Brain microvascular endothelial cell (primary cell): ENCODE measurements around the gene NEK10.

ENCODE experiments used
- DNase-seq: peaks from one replicate; pipeline ENCODE4 v3.0.0-alpha.2; 2020
- H3K27ac ChIP-seq: fragments of 250-450 bp; sonication (Bioruptor Pico); 2 replicates; pipeline ENCODE4 v1.5.1; 2020; ENCODE audit warnings: mild to moderate bottlenecking, moderate library complexity
- H3K27me3 ChIP-seq: fragments of 250-450 bp; sonication (Bioruptor Pico); replicated peaks from 2 replicates; pipeline ENCODE4 v1.5.1; 2020; ENCODE audit warnings: mild to moderate bottlenecking
- H3K36me3 ChIP-seq: fragments of 250-450 bp; sonication (Bioruptor Pico); replicated peaks from 2 replicates; pipeline ENCODE4 v1.5.1; 2020; ENCODE audit warnings: mild to moderate bottlenecking
- H3K4me3 ChIP-seq: 2 replicates; pipeline ENCODE4 v1.5.1; 2011; ENCODE audit warnings: low read depth, mild to moderate bottlenecking, control low read depth, low read length, moderate library complexity
- in situ Hi-C: cut with HindIII; loops from 2 replicates; pipeline ENCODE4 v1.10.0; 2017; ENCODE audit warnings: low sequenced_read_pairs, low pct_ligation_motif_present
- TF ChIP-seq, protein P1 (sequence below): IDR thresholded peaks from 2 replicates; pipeline ENCODE4 v1.5.1; 2011; ENCODE audit warnings: low read depth, mild to moderate bottlenecking, moderate library complexity, low read length, control low read depth, inconsistent platforms; ENCODE audit errors: missing control alignments

Gene NEK10

DNA sequence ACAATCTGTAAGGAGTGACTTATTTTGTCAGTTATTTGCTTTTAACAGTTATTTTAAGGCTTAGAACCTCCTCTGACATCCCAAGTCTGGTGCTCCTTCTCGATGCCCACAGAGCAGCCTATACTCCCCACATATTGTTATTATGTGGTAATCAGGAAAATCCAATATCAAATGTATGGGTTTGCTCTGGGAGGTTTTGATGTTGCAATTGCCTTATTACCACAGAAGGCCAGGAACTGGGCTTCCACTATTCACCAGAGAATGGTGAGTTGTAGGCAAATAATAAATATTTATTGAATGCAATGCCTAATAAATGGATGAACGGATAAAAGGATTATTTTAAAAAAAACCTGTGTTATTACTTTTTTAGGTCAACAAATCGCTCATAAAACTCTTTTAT is 12.2 kb downstream of the NEK10 start:
- Histone ChIP-seq H3K36me3 (no peaks in the 10 kb centered on the region), H3K27me3 (no peaks in the 10 kb centered on the region), H3K27ac (no peak overlapping the region), H3K4me3 (no peak overlapping the region)
- TF ChIP-seq, protein P1, sequence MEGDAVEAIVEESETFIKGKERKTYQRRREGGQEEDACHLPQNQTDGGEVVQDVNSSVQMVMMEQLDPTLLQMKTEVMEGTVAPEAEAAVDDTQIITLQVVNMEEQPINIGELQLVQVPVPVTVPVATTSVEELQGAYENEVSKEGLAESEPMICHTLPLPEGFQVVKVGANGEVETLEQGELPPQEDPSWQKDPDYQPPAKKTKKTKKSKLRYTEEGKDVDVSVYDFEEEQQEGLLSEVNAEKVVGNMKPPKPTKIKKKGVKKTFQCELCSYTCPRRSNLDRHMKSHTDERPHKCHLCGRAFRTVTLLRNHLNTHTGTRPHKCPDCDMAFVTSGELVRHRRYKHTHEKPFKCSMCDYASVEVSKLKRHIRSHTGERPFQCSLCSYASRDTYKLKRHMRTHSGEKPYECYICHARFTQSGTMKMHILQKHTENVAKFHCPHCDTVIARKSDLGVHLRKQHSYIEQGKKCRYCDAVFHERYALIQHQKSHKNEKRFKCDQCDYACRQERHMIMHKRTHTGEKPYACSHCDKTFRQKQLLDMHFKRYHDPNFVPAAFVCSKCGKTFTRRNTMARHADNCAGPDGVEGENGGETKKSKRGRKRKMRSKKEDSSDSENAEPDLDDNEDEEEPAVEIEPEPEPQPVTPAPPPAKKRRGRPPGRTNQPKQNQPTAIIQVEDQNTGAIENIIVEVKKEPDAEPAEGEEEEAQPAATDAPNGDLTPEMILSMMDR, result no peak
- in situ Hi-C loops, result no loop called here
- no peak for DNase-seq

DNA sequence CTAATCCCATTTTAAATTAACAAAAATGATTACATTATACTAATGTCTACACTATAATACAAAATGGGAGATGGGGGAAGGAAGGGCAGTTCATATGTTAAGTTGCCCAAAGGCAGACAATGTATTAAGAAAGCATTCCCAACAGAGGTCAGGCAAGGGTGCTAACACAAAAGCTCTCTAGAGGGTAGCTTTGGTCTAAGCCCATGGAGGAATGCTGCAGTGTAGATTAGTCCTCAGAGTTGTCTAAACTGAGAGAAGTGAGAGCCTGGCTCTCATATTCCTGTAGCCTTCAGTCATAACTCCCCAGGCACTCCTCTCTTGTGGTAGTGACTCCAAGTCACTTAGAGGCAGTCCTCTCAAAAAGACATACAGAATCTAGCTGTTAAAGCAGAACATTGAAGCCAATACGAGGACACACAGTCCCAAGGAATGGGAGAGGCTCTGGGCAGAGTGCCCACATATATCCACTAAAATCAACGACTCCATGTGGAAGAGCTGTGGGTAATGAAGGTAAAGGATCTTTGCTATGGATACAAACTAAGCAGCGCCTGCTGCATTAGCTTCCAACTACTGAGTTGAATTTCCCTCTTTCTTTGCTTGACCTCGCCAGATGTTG is 14.5 kb downstream of the NEK10 start:
- Histone ChIP-seq H3K27ac (no peak overlapping the region), H3K27me3 (no peaks in the 10 kb centered on the region), H3K4me3 (no peak overlapping the region), H3K36me3 (no peaks in the 10 kb centered on the region)
- TF ChIP-seq, protein P1, result no peak
- in situ Hi-C loops, result no loop called here
- no peak for DNase-seq

DNA sequence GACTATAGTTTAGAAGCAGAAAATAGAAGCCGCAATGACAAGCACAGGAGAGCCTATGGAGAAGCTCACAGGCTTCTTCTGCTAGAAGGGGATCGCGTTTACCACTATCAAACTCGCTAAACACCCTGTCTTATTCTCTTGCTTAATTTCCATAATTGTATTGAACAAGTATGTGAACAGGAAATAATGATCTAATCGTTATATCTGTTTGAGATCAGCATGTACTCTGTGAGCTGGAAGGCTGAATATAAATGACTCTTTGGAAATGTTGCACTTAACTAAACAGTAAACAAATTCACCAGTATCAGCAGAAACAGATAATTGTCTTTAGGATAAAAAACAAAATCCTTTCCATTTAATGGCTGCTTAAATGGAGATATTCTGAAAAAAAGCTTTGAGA is 15.0 kb downstream of the NEK10 start:
- TF ChIP-seq, protein P1, result no peak
- in situ Hi-C loops, result no loop called here
- Histone ChIP-seq H3K36me3 (no peaks in the 10 kb centered on the region), H3K4me3 (no peak overlapping the region), H3K27me3 (no peaks in the 10 kb centered on the region), H3K27ac (no peak overlapping the region)
- DNase-seq, result no peak

DNA sequence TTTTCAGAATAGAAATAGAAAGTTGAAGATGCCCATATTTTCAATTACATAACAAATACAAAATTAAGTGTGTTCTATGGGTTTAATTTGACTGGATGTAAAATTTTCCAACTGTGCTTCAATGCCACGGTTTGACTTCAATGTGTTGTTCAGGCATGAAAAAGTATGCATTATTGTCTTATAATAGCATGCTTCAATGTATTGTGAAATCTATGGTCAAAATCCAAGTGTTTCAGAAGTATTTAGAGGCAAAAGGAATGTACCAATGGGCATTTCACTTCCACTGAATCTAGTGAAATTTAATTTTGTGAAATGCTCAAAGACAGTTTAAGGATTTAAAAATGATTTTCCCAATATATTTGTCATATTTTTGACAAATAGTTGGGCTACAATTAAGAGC is 16.0 kb downstream of the NEK10 start:
- DNase-seq, result no peak

DNA sequence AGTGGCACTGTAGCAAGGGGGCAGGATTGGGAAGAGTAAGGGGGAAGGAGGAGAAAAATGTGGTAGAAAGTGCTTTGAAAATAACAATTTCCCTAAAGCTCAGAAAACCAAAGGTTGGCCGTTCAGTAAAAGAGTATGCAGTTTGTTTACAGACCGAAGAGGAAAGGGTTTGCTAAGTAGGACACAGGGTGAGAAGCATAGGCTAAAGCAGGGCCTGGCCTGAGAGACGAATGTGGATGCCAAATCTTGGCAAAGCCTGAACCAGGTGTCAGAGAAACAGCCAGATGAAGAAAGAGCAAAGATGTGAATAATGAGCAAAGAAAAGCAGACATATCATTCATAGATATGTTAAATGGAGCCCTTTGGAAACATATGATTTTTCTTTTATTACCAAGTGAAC is 17.1 kb downstream of the NEK10 start:
- no peak overlapping the region for H3K4me3 ChIP-seq
- in situ Hi-C loops, result no loop called here
- no peaks in the 10 kb centered on the region for H3K27me3 ChIP-seq
- H3K27ac ChIP-seq, result no peak overlapping the region
- no peaks in the 10 kb centered on the region for H3K36me3 ChIP-seq
- no peak for DNase-seq
- TF ChIP-seq, protein P1, result no peak

More for the DNA sequence above, 16.0 kb downstream of the NEK10 start:
- TF ChIP-seq, protein P1, result no peak
- Histone ChIP-seq H3K36me3 (no peaks in the 10 kb centered on the region), H3K27me3 (no peaks in the 10 kb centered on the region), H3K27ac (no peak overlapping the region), H3K4me3 (no peak overlapping the region)
- in situ Hi-C loops, result no loop called here

DNA sequence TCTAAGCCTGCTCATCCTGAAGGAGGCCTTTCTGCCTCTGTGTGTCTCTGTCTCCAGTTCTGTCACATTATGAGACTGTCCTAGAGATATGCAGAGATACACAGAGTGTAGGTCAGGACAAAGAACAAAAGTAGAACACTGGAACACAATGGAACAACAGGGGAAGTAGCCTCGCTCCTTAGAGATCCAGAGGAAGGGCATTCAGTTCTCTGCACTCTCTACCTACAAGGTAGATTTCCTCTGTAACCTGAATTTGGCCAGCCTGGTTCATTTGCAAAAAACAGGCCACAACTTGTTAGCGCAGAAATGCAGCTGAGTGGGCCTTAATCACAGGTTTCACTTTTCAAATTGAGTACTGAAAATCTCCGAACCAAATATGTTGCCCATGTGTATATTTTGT is 19.4 kb downstream of the NEK10 start:
- DNase-seq, result no peak
- TF ChIP-seq, protein P1, result no peak
- H3K27me3 ChIP-seq, result no peaks in the 10 kb centered on the region
- no peak overlapping the region for H3K27ac ChIP-seq
- in situ Hi-C loops, result no loop called here
- H3K4me3 ChIP-seq, result no peak overlapping the region
- no peaks in the 10 kb centered on the region for H3K36me3 ChIP-seq
